Neural progenitor cell (in vitro differentiated cells): Measurements from ENCODE around the gene IRF5.

ENCODE experiments used
- CTCF ChIP-seq: fragments of 200-600 bp; sonication (generic); IDR thresholded peaks from 2 replicates; pipeline ENCODE4 v1.5.1; 2017; ENCODE audit warnings: antibody characterized with exemption, mild to moderate bottlenecking
- EZH2 ChIP-seq: fragments of 200-600 bp; sonication (generic); IDR thresholded peaks from 2 replicates; pipeline ENCODE4 v1.6.1; 2017; ENCODE audit warnings: antibody characterized with exemption, mild to moderate bottlenecking, moderate library complexity
- EZH2phosphoT487 ChIP-seq: fragments of 200-600 bp; sonication (generic); IDR thresholded peaks from 2 replicates; pipeline ENCODE4 v1.6.1; 2017; ENCODE audit warnings: antibody characterized with exemption

- TF ChIP-seq CTCF = no peak
- TF ChIP-seq EZH2 = no peak
- TF ChIP-seq EZH2phosphoT487 = no peak
These were observed 15.8 kb upstream of the IRF5 start for GRCh38 chr7:128921866-128922440.
